ENCODE data around the gene ZBTB9. TPM values are rescaled to one million over a fixed set of nuclear protein-coding genes. Genes with fewer than 3 reads are reported as not detected.
A peak's percentile ranks its signal among the peaks of the same experiment; 100 is the strongest.

Gene ZBTB9
- total RNA-seq, 2 donors from 2014 or later = 1.8 to 5.3 TPM

- H3K27ac ChIP-seq = no peak overlapping the region
- intact Hi-C loops (cut with DNase I) = no loop called here
- H3K9me3 ChIP-seq = no peaks in the 10 kb centered on the region
- ATAC-seq (no peak), DNase-seq (no peak)
- H3K4me3 ChIP-seq = no peak overlapping the region
- no peaks in the 10 kb centered on the region for H3K27me3 ChIP-seq
- no peak for TF ChIP-seq POLR2A (IDR thresholded peaks at IDR 0.05)
- peak in 2 of 7 experiments; percentile 11 to 12 for TF ChIP-seq CTCF (IDR thresholded peaks at IDR 0.05)
- H3K36me3 ChIP-seq (replicated peaks in 1 of 2; ENCODE audit: insufficient read depth in 1 of 2, low read depth in 2 of 2) = no peaks in the 10 kb centered on the region
- WGBS, 2 donors = 80 to 85% methylated on average over 5 of the region's 5 CpGs
- peaks cover 10% of the 10 kb centered on the region for H3K4me1 ChIP-seq
Observed at GRCh38 chr6:33407132-33407718, 47.2 kb upstream of the ZBTB9 start.

- Histone ChIP-seq H3K4me3 (peak overlapping the region; percentile 96 to 97), H3K9me3 (no peaks in the 10 kb centered on the region), H3K27me3 (no peaks in the 10 kb centered on the region), H3K36me3 (replicated peaks in 1 of 2; ENCODE audit: insufficient read depth in 1 of 2, low read depth in 2 of 2) (no peaks in the 10 kb centered on the region), H3K4me1 (peaks cover 26% of the 10 kb centered on the region), H3K27ac (peak overlapping the region; percentile 93 to 98 (median 96))
- intact Hi-C loops (cut with DNase I) = no loop called here
- 1% methylated on average over 24 to 53 of the region's 65 CpGs for WGBS, 2 donors
- ATAC-seq = peak; percentile 93
- TF ChIP-seq POLR2A (IDR thresholded peaks at IDR 0.05) = peak in 2 of 3 donors; percentile 43 to 46
- TF ChIP-seq CTCF (IDR thresholded peaks at IDR 0.05) = no peak
- DNase-seq = peak; percentile 97 to 98 (median 97)
Observed at GRCh38 chr6:33410050-33410710, 44.2 kb upstream of the ZBTB9 start.

- peak within 1 kb of the TSS; percentile 96 to 97 for H3K4me3 ChIP-seq
- TF ChIP-seq POLR2A (IDR thresholded peaks at IDR 0.05) (peak; percentile 40 to 54 (median 41)), CTCF (IDR thresholded peaks at IDR 0.05) (no peak)
- 0 to 1% methylated on average over 17 to 50 of the region's 67 CpGs for WGBS, 2 donors
- no peaks in the 10 kb centered on the region for H3K27me3 ChIP-seq
- peak; percentile 80 to 85 (median 82) for DNase-seq
- intact Hi-C loops (cut with DNase I) = no loop called here
- ATAC-seq = peak; percentile 65
- peaks cover 33% of the 10 kb centered on the region for H3K4me1 ChIP-seq
- no peaks in the 10 kb centered on the region for H3K36me3 ChIP-seq (replicated peaks in 1 of 2; ENCODE audit: insufficient read depth in 1 of 2, low read depth in 2 of 2)
- no peaks in the 10 kb centered on the region for H3K9me3 ChIP-seq
- peak within 1 kb of the TSS; percentile 93 to 98 (median 96) for H3K27ac ChIP-seq
Observed at GRCh38 chr6:33410711-33411631, 43.4 kb upstream of the ZBTB9 start, which contains the start of gene PHF1. Gene PHF1, plus strand, starts transcription at chr6:33411014. Its CDS starts 1,250 bp downstream, at chr6:33412264.

GRCh38 chr6:33411632-33412005 is 42.8 kb upstream of the ZBTB9 start:
- WGBS, 2 donors = 41 to 53% methylated on average over 6 of the region's 6 CpGs
- Histone ChIP-seq H3K4me3 (peak overlapping the region; percentile 96 to 97), H3K4me1 (peaks cover 40% of the 10 kb centered on the region), H3K27ac (peak overlapping the region; percentile 93 to 98 (median 96)), H3K9me3 (no peaks in the 10 kb centered on the region), H3K36me3 (replicated peaks in 1 of 2; ENCODE audit: insufficient read depth in 1 of 2, low read depth in 2 of 2) (no peaks in the 10 kb centered on the region), H3K27me3 (no peaks in the 10 kb centered on the region)
- no peak for TF ChIP-seq CTCF (IDR thresholded peaks at IDR 0.05)
- no peak for TF ChIP-seq POLR2A (IDR thresholded peaks at IDR 0.05)
- DNase-seq (no peak), ATAC-seq (no peak)
- intact Hi-C loops (cut with DNase I) = no loop called here
